Sigmoid colon (tissue), 4 donors: ENCODE data around the gene CYFIP2.

Source experiments
- CTCF ChIP-seq, 4 experiments: fragments of 450-650 bp in 3 of 4; fragments of 200-600 bp in 1 of 4; IDR thresholded peaks; one replicate each; pipeline ENCODE4 v1.5.1; 2016 to 2019; ENCODE audit warnings: antibody characterized with exemption in 4 of 4, mild to moderate bottlenecking in 3 of 4, moderate library complexity in 2 of 4
- EP300 ChIP-seq, 4 donors: sonication (generic); formaldehyde crosslinking; IDR thresholded peaks; one replicate each; pipeline ENCODE4 v1.6.1; 2017; ENCODE audit warnings: antibody characterized with exemption in 4 of 4
- POLR2A ChIP-seq, 2 donors: fragments of 450-650 bp; IDR thresholded peaks; one replicate each; pipeline ENCODE4 v1.6.1; 2016; ENCODE audit warnings: antibody characterized with exemption in 2 of 2, mild to moderate bottlenecking in 2 of 2, moderate library complexity in 2 of 2
- POLR2AphosphoS5 ChIP-seq, 4 donors: sonication (generic); formaldehyde crosslinking; IDR thresholded peaks; one replicate each; pipeline ENCODE4 v1.6.1; 2017; ENCODE audit warnings: antibody characterized with exemption in 4 of 4

DNA sequence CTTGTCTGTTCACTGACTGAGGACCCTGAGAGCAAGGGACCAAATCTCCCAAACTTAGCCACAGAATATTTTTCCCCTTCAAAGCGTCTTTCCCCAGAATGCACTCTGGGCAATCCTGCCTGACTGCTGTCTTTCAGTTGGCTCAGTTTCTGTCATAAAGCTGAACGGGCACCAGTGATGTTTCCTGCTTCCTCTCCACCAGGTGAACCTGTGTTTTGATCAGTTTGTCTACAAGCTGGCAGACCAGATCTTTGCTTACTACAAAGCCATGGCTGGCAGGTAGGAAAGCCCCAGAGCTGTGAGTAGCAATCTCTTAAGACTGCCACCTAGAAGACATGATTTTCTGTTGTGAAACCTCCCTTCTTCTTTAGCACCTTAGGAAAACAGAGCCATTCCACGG lies 61.8 kb downstream of the CYFIP2 start:
- TF ChIP-seq CTCF (IDR thresholded peaks at IDR 0.05) (no peak), EP300 (IDR thresholded peaks at IDR 0.05) (no peak), POLR2AphosphoS5 (IDR thresholded peaks at IDR 0.05) (no peak), POLR2A (IDR thresholded peaks at IDR 0.05) (no peak)
